GM03348 (cell line): ENCODE results near the gene TP53RK.

ENCODE experiments used
- DNase-seq: peaks from one replicate; pipeline ENCODE4 v3.0.0; 2012; ENCODE audit warnings: low spot score

Gene TP53RK

DNA sequence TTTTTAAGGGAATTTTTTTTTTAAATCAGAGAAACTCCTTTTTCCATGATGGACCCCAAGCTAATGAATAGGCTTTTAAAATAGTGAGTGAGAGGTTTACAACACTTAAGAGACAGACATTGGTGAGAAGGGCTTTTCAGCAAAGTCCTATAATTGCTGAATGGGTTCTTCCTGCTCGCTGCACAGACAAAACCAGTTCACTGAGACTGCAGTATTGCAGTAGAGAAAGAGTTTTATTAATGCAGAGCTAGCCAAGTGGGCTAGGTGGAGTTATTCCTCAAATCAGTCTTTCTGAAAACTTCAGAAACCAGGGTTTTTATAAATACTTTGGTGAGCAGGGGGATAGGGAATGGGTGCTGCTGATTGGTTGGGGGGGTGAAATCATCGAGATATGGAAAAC, 17.0 kb upstream of the TP53RK start:
- no peak for DNase-seq

DNA sequence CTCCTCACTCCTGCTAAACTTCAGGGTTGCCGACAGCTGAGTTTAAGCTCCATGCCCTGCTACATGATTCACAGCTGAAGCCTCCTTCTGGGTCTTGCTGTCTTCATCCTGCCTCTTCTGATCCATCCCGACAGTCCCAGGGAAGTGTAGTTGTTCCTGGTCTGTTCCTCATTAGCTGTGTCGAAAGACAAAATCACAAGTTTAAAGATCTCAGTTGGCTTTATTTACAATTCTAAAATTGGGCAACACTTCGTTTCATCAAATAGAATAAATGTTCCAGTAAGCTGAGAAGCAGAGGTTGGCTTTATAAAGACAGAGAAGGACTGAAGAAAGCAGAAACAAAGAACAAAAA, 16.1 kb upstream of the TP53RK start:
- DNase-seq: peak; percentile 78

DNA sequence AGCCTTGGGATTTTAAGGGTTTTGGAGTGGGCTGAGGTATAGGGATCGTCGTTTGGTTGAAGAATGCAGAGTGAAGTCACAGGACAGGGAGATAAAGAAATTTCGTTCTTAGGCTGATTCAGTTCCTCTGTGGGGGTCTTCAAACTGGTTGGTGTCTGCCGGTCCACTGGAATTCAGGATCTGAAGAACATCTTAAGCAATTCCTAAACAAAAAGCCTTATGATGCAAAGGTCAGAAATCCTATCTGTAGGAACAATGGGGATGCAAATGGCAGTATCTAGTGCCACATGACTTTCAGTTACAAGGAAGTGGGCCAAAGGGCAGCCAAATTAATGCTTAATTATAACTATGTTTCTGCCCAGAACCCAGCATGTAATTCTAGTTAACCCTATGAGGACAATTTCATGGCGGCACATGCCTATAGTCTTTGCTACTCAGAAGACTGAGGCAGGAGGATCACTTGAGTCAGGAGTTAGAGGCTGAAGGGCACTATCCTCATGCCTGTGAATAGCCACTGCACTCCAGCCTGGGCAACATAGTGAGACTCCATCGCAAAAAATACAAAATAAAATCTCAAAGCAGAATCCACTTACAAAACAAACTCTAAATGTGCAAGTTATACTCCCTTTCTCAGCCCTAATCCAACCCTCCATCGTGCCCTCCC, 15.6 kb upstream of the TP53RK start:
- DNase-seq: no peak

DNA sequence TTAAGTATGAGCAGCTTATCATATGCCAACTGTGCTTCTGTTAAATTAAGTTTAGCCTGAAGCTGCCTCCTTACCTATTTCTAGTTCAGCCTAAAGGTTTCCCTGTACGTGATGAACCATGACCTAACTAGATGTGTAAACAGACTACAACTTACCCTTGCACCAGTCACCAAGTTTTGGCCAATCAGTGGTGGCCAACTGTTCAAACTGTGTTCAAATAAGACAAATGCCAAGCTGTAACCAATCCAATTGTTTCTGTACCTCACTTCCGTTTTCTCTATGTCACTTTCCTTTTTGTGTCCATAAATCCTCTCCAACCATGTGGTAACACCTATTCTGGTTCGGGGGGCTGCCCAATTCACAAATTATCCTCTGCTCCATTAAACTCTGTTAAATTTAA, 14.2 kb upstream of the TP53RK start:
- DNase-seq: no peak

DNA sequence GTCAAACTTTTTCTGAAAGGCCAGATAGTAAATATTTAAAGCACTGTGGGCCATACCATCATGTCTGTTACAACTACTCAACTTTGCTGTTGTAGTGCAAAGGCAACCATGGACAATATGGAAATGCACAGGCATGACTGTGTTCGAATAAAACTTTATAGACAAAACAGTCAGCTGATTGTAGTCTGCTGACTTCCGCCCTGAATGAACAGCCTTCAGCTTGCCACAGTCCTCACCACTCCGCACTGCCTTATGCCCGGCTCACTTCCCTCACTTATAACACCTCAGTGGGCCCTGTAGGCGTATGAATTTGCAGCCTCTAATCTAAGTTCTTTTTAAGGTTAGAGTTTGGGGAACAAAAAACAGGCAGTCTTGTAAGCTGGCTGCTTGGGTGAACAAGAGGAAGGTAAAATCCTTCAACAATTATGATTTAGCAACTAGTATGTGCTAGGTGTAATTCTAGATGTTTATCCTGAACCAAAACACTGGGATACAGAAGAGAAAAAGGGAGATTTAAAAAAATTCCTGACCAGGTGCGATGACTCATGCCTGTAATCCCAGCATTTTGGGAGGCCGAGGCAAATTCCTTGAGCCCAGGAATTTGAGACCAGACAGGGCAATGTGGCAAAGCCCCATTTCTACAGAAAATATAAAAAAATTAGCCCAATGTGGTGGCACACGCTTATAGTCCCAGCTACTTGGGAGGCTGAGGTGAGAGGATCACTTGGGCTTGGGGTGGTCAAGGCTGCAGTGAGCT, 13.4 kb upstream of the TP53RK start:
- DNase-seq: no peak

DNA sequence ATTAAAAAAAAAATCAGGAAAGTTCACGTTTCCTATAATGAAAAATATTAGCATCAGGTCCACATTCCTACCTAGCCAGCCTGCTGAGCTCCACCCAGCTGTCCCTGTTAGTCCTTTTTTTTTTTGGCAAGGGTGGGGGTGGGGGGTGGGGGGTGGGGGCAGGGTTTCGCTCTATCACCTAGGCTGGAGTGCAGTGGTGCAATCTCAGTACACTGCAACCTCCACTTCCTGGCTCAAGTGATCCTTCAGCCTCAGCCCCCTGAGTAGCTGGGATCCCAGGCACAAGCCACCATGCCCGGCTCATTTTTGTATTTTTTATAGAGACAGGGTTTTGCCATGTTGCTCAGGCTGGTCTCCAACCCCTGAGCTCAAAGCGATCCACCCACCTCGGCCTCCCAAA, 12.7 kb upstream of the TP53RK start:
- DNase-seq: no peak

DNA sequence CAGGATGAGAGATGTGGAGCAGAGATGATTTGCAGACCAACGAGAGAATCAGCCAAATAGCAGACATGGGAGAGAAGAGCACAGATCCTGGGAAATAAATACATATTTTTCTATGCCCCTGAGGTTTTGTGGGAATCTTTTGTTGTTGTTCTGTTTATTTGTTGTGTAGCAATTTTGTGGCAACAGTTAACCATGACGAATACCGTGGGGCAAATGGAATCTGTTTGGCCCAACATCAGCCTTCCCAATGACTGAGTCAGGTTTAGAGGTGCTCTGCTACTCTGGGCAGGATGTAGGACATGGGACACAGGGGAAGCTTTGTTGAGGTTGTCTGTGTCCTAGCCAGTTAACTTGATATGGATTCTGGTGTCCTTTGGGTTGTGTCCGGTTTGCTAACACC, 12.3 kb upstream of the TP53RK start:
- DNase-seq: no peak

DNA sequence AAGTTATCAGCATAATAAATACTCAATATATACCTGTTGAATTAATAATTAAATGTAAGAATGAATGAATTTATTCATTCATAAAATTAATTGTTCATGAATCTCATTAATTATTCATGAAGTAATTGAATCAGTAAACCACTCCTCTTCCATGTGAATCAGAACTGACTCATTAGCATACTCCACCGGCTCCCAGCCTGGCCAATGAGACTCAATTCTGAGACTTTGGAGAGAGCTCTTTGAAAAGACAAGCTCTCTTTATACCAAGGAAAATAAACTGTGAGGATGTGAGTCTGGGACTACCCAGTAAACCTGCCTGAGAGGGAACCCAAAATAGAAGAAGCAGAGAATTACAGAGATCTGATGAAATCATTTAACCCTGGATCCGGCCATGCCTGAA, 11.8 kb upstream of the TP53RK start:
- no peak for DNase-seq

DNA sequence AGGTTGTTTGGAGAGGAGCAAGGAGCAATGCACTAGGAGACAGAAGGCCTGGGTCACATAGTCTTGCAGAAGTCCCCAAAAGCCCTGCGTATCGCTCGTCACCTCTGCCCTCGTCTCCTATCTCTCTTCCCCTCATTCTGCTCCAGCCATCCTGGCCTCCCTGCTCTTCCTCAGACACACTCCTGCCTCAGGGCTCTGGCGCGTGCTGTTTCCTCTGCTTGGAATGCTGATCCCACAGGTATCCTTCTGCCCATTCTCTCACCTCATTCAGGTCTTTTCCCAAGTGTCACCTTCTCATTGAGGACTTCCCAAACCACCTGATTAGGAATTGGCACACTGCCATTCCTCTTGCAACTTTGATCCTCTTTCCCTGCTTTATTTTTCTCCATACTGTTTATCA, 11.2 kb upstream of the TP53RK start:
- no peak for DNase-seq

DNA sequence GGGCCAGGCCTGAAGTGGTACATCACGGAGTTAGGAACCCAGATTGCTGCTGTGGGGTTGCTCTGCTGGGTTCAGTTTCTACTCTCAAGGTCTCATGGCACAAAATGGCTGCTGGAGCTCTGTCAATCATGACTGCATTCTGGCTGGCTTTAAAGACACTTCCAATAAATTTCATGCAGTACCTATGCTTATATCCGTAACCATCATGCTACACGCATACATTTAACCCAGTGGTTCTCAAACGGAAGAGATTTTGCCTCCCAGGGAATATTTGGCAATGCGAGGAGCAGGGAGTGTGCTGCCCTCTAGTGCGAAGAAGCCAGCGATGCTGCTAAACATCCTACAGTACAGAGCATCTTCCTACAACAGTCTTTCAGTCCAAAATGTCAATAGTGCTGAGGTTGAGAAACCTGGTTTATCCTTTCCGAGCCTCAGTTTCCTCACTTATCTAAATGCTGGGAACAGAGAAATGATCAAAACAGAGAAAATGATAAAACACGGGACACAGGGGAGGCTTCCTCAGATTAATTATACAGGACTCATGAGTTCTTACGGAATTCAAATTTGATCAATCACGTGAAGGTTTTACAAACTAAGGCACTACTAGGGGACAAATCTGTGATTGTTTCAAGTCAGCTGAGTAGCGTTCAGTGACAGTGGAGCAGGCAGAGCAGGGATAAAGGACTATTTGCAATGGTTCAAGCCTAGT, 10.6 kb upstream of the TP53RK start:
- no peak for DNase-seq

DNA sequence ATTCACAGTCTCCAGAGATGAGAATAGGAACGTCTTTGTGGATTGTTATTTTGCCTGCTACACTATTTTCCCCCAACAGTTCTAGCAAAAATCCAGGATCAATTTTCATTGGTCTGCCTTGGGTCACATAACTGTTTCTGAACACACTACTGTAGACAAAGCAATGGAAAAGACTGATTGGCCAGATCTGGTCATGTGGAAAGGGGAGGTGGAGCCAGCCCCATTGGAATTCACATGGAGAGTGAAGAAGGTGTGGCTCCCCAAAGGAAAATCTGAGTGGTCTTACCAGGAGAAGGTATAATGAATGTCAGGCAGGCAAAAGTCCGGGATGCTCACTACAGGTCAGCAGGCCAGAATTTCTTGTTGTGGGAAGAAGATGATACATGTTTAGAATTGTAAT, 9.5 kb upstream of the TP53RK start:
- no peak for DNase-seq

DNA sequence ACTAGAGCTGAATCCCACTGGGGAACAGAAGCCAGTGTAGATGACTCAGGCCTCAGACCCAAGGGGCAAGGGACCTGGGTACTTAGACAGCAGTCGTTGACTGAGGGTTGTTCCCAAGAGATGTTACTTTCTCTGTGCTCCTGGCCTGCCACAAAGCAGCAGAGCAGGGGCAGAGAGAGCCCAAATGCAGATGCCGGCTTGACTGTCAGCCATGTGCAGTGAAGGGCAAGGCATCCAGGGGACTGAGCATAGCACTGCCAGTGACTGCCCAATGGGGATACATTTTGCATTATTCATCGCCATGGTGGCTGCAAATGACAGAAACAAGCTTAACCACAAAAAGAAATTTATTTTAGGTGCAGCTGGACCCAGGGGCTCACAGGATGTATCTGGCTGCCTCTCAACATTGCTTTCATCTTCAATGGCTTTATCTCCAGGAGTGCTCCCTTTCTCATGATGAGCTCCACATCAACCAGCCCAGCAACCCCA, 7.6 kb upstream of the TP53RK start:
- no peak for DNase-seq

DNA sequence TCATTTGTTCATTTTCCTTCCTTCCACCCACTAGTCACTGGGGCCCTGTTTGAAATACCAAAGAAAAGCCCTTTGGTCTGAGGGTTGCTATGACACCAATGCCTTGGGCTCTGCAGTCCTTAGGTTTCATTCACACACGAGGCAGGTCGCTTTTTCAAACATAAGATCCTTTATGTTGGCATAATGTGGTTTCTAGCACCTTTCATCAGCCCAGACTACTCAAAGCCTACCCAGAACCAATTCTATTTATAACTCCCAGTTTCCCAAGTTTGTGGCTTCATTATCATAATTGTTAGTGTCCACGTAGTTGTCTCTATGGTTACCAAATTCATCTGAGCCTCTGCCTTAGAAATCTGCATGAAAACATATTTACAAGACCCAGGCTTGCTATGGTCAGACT, 6.6 kb upstream of the TP53RK start:
- DNase-seq: peak; percentile 49

DNA sequence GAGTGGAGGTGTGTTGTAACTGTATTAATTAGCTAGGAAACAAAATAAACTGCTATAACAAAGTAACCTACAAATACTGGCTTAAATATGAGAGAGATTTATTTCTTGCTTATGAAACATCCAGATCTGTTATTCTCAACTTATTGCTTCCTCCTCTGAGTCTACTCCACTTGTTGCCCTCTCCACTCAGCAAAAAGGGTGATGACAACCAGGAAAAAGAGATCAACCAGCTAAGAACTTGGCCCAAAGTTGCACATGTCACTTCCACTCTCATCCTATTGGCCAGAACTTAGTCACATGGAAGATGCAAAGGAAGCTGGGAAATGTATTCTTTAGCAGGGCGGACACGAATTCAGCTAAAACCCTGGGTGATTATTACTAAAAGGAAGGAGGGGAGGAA, 5.2 kb upstream of the TP53RK start:
- no peak for DNase-seq

DNA sequence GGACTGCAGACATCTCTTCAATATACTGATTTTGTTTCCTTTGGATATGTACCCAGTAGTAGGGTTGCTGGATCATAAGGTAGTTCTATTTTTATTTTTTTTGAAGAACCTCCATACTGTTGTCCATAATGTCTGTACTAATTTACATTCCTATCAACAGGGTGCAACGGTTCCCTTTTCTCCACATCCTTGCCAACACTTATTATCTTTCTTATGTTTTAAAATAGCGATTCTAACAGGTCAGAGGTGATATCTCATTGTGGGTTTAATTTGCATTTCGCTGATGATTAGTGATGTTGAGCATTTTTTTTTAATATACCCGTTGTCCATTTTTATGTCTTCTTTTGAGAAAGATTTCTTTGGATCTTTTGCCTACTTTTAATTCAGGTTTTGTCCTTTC, 2.0 kb upstream of the TP53RK start:
- DNase-seq: no peak

DNA sequence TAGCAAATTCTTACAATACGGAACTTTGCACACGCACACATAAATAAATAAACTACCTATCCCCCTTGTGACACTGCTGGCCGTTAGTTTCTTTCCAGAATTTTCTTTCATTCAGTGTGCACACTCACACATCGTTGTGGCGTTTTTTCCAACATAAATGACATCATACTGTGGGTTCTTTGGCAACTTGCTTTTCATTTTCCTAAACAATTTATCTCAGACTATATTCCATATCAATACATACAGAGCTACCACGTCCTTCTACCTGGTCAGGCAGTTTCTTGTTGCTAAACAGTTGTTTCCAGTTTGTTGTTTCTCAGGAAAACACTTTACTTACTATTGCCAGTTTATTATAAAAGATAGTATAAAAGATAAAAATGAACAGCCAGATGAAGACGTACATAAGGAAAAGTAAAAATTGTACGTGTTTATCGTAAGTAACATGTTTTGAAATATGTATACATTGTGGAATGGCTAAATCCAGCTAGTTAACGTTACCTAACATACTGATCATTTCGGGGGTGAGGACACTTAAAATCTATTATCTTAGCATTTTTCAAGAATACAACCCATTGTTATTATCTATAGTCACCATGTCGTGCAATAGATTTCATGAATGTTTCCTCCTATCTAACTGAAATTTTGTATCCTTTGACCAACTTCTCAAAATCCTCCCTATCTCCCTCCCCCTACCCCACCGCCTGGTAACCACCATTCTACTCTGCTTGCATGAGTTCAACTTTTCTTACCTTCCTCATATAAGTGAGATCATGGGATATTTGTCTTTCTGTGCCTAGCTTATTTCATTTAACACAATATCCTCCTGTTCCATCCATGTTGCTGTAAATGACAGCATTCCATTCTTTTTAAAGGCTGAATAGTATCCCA, 1.2 kb upstream of the TP53RK start:
- DNase-seq: no peak

DNA sequence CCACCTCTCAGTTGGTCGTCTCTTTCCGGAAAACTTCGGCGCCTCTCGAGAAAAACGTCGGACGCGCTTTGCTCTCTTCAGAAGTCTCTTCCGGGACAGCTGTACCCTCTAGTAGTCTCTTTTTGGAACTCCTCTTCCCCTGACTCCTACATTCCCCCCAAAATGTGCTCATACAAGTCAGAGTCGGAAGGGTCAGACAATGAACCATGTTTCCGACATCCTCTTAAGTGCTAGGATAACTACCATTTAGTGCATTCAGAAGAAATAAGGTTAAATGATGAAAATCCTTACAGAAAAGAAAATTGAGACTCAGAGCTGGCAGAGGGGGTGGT, 476 bp upstream of the TP53RK start:
- DNase-seq: no peak

DNA sequence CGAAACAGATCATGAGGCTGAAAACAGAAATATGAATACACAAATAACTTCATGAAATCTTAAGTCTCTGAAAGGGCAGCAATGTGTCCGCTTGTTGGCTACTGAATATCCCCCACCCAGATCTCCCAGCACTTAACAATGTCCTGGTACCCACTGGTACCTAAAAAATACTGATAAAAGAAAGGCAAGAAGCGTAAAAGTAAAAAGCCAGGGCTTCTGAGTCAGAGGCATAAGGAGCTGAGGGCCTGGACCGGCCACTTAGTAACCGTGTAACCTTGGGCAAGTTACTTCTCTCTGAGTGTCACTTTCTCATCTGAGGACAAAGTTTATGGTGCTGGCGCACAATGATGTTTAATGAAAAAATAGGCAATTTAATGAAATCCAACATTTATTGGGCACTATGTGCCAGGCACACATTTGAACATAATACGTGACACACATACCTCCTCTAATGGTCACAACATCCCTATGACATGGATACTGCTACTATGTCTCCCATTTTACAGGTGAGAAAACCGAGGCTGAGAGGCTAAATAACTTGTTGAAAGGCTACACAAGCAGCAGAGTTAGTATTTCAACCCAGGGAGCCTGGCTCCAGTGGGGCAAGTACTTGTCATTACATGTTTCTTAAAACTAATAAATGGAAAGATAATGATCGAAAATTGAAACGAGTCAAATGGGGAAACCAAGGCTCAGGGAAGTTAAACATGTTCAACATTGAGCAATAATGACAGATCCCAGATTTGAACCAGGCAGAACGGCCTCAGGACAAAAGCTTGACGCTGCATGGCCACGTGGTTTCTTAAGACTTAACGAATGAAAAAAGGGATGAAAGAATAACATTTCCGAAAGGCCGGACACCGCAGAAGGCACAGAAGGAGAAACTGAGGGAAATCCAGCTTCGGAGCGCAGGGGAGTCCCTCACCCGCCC, 828 bp downstream of the TP53RK start:
- DNase-seq: no peak

DNA sequence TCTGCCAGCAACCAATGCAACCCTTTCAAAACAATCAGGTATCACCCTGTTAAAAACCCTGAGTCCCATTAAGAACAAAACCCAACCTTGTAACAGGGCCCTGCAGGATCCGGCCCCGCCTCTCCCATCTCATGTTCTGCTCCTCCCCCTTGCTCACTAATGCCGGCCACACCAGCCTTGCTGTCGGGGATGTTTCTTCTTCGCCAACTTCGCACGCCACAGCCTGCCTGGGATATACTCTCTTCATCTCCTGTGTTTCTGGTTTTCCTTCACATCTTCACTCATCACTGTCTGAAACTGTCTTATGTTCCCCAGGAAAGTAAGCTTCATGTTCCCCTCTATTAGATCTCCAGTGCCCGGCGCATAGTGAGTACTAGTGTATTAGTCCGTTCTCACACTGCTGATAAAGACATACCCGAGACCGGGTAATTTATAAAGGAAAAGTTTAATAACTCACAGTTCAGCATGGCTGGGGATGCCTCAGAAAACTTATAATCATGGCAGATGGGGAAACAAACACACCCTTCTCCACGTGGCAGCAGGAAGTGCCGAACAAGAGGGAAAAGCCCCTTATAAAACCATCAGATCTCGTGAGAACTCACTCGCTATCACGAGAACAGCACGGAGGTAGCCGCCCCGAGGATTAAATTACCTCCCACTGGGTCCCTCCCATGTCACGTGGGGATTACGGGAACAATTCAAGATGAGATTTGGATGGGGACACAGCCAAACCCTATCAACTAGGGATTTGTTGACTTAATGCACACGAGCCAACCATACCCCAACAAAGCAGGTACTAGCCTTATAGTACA, 5.1 kb downstream of the TP53RK start:
- DNase-seq: peak; percentile 58

DNA sequence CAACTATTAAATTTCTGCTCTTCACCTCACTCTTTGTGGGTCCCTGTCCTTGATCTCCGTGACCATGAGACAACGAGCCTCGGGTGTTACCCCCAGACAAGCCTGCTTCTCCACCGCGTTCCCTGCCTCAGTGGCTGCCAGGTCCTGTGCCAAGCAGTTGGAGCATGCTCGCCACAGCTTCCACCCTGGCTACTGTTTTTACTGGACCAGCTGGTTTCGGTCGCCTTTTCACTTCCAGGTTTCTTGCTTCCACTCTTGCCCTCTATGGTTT, 5.6 kb downstream of the TP53RK start:
- no peak for DNase-seq
